Fibroblast of the aortic adventitia (primary cell): ENCODE results near the gene STPG3. TPM values are rescaled to one million over a fixed set of nuclear protein-coding genes. Genes with fewer than 3 reads are reported as not detected.

ENCODE experiments used
- DNase-seq: peaks from one replicate; pipeline ENCODE4 v3.0.0-alpha.2; 2010; ENCODE audit warnings: low read depth
- H3K4me3 ChIP-seq: 2 replicates; pipeline ENCODE4 v1.5.1; 2011; ENCODE audit warnings: low read depth, mild to moderate bottlenecking, control low read depth, low read length, moderate library complexity
- CTCF ChIP-seq: IDR thresholded peaks from 2 replicates; pipeline ENCODE4 v1.5.1; 2011; ENCODE audit warnings: mild to moderate bottlenecking, low read length, control low read depth, inconsistent platforms; ENCODE audit not compliant: insufficient read depth
- total RNA-seq: library from RNA; depleted of rRNA; stranded (reverse); fragments of >200 nt; gene quantifications from 2 replicates; pipeline ENCODE4 v1.2.3, GENCODE V29; 2012; ENCODE audit warnings: low replicate concordance

STPG3 gene
- total RNA-seq, 1 donor: not detected

- no peak for TF ChIP-seq CTCF
- H3K4me3 ChIP-seq: no peak overlapping the region
- DNase-seq: no peak
Observed at GRCh38 chr9:137213160-137214060, 37.7 kb upstream of the STPG3 start.

GRCh38 chr9:137214620-137215019 lies 36.5 kb upstream of the STPG3 start:
- DNase-seq: no peak
- no peak for TF ChIP-seq CTCF
- H3K4me3 ChIP-seq: no peak overlapping the region

- no peak overlapping the region for H3K4me3 ChIP-seq
- no peak for TF ChIP-seq CTCF
- no peak for DNase-seq
Observed at GRCh38 chr9:137215196-137215986, 35.7 kb upstream of the STPG3 start.

- no peak overlapping the region for H3K4me3 ChIP-seq
- TF ChIP-seq CTCF: no peak
- no peak for DNase-seq
Observed at GRCh38 chr9:137216188-137216965, 34.7 kb upstream of the STPG3 start.

GRCh38 chr9:137217276-137218211 lies 33.5 kb upstream of the STPG3 start:
- DNase-seq: peak; percentile 24
- H3K4me3 ChIP-seq: peak overlapping the region; percentile 28
- TF ChIP-seq CTCF: no peak
